Mammary microvascular endothelial cell (primary cell): Measurements from ENCODE around the gene EMID1. TPM values are rescaled to one million over a fixed set of nuclear protein-coding genes. Genes with fewer than 3 reads are reported as not detected.

Experiments used
- total RNA-seq: library from RNA; depleted of rRNA; stranded (reverse); fragments of >200 nt; gene quantifications from 2 replicates; pipeline ENCODE4 v1.2.3, GENCODE V29; 2015

EMID1 gene
- total RNA-seq, result under 0.01 and 1.9 TPM in 2 replicates

DNA sequence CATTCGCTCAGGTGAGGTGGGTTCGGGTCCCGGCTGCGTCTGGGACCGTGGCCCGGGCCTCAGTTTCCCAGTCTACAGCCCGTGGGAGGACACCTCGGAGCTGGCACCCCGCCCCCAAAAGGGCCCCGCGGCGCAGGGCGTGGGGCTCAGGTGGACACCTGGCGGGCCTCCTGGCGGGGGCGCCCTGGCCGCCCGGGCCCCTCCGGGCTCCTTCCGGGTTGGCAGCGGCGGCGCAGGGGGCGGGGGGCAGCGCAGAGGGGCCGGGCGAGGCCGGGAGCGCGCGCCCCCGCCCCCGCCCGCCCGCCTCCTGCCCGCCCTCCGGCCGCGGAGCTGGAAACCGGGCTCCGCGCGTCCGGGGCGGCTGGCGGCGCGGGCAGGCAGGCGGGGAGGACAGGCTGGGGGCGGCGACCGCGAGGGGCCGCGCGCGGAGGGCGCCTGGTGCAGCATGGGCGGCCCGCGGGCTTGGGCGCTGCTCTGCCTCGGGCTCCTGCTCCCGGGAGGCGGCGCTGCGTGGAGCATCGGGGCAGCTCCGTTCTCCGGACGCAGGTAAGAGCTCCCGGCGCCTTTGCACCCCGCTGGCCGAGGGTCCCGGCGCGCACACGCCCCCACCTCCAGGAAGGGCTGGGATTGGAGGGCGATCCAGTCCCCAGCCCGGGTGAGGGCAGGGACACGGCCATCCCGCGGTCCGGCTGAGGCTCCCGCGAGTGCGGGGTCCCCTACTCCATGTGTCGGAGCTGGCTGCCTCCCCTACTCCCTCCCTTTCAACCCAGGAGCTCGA lies at the start of gene EMID1:
TSS of gene EMID1 (plus strand) at position 303 of the 778 bp plus-strand sequence. CDS start at position 446, 143 bp downstream.

GRCh38 chr22:29267858-29268510 lies 62.3 kb downstream of the EMID1 start, which contains the start of the genes EWSR1 and RHBDD3:
EWSR1 (plus strand) TSS chr22:29268268; CDS start chr22:29268337, 69 bp downstream.
RHBDD3 (minus strand) TSS chr22:29267981; CDS start chr22:29265626, 2,355 bp downstream.

GRCh38 chr22:29306175-29306834 lies 100.6 kb downstream of the EMID1 start, which contains the start of gene GAS2L1:
GAS2L1 (plus strand) TSS chr22:29306650; CDS start chr22:29308106, 1,456 bp downstream.

Other genes with a start within 250 kb of the EMID1 start
- not detected in 2 replicates for gene C22orf31, start 144.1 kb upstream of the EMID1 start, total RNA-seq
- 0.44 and 0.67 TPM in 2 replicates for gene KREMEN1, start 132.9 kb upstream of the EMID1 start, total RNA-seq
- 25.6 and 30.1 TPM in 2 replicates for gene RHBDD3, start 62.1 kb downstream of the EMID1 start, total RNA-seq
- gene EWSR1, start 62.4 kb downstream of the EMID1 start, total RNA-seq, result 215 and 242 TPM in 2 replicates
- 34.9 and 47.1 TPM in 2 replicates for gene GAS2L1, start 100.8 kb downstream of the EMID1 start, total RNA-seq
- 0.07 and 0.20 TPM in 2 replicates for gene RASL10A, start 109.8 kb downstream of the EMID1 start, total RNA-seq
- gene AP1B1, start 182.7 kb downstream of the EMID1 start, total RNA-seq, result 97.7 and 109 TPM in 2 replicates
- gene RFPL1, start 232.7 kb downstream of the EMID1 start, total RNA-seq, result not detected in 2 replicates